Measurements from ENCODE around the gene ECM1.

GRCh38 chr1:150554086-150554452, 46.2 kb downstream of the ECM1 start:
- TF ChIP-seq CTCF (IDR thresholded peaks at IDR 0.05; ENCODE audit: insufficient read depth, low read length, poor library complexity, severe bottlenecking) = no peak
- no peak for TF ChIP-seq EZH2phosphoT487 (conservative IDR thresholded peaks at IDR 0.05; ENCODE audit: low read length)

All from SU-DHL-6 (cell line).